SK-N-SH treated with all-trans-retinoic acid at 6 μM for 48 hours (cell line): ENCODE results near the gene TNFSF4.

Experiments used
- ATAC-seq: fragments of 200-7000 bp; cut with Tn5 transposase; 3 replicates; pipeline ENCODE4 v1.9.1; 2020; ENCODE audit warnings: mild to moderate bottlenecking, moderate library complexity
- ARNTL ChIP-seq: fragments of 450-650 bp; formaldehyde crosslinking; IDR thresholded peaks from 2 replicates; pipeline ENCODE4 v1.5.0; 2020; ENCODE audit warnings: low read depth, mild to moderate bottlenecking, moderate library complexity, borderline replicate concordance
- BACH2 ChIP-seq: fragments of 250-450 bp; sonication (Bioruptor Pico); IDR thresholded peaks from 2 replicates; pipeline ENCODE4 v1.9.0; 2021; ENCODE audit warnings: mild to moderate bottlenecking, borderline replicate concordance
- CREB5 ChIP-seq: fragments of 250-450 bp; sonication (Bioruptor Pico); IDR thresholded peaks from 2 replicates; pipeline ENCODE4 v1.5.1; 2020; ENCODE audit warnings: low read depth, mild to moderate bottlenecking, moderate library complexity
- CSDC2 ChIP-seq: fragments of 250-450 bp; sonication (Bioruptor Pico); IDR thresholded peaks from 2 replicates; pipeline ENCODE4 v1.5.0; 2020; ENCODE audit warnings: mild to moderate bottlenecking, moderate library complexity
- CSRNP3 ChIP-seq: fragments of 250-450 bp; sonication (Bioruptor Pico); IDR thresholded peaks from 2 replicates; pipeline ENCODE4 v1.5.1; 2021; ENCODE audit warnings: mild to moderate bottlenecking, moderate library complexity
- GLIS3 ChIP-seq: fragments of 250-450 bp; sonication (Bioruptor Pico); IDR thresholded peaks from 2 replicates; pipeline ENCODE4 v1.5.0; 2020; ENCODE audit warnings: mild to moderate bottlenecking, moderate library complexity
- ISL1 ChIP-seq: fragments of 250-450 bp; sonication (Bioruptor Pico); IDR thresholded peaks from 2 replicates; pipeline ENCODE4 v2.1.2; 2022; ENCODE audit warnings: mild to moderate bottlenecking, moderate library complexity
- OSR1 ChIP-seq: fragments of 250-450 bp; sonication (Bioruptor Pico); IDR thresholded peaks from 2 replicates; pipeline ENCODE4 v1.8.0; 2022; ENCODE audit warnings: moderate library complexity, mild to moderate bottlenecking, inconsistent platforms
- PATZ1 ChIP-seq: fragments of 250-450 bp; sonication (Bioruptor Pico); IDR thresholded peaks from 2 replicates; pipeline ENCODE4 v1.8.0; 2020; ENCODE audit warnings: mild to moderate bottlenecking, moderate library complexity, borderline replicate concordance
- POU6F1 ChIP-seq: fragments of 250-450 bp; sonication (Bioruptor Pico); IDR thresholded peaks from 2 replicates; pipeline ENCODE4 v1.8.0; 2021; ENCODE audit warnings: low read depth, mild to moderate bottlenecking, moderate library complexity, borderline replicate concordance
- PPARA ChIP-seq: fragments of 250-450 bp; sonication (Bioruptor Pico); IDR thresholded peaks from 2 replicates; pipeline ENCODE4 v1.5.0; 2020; ENCODE audit warnings: mild to moderate bottlenecking, borderline replicate concordance
- RARB ChIP-seq: fragments of 250-450 bp; sonication (Bioruptor Pico); IDR thresholded peaks from 2 replicates; pipeline ENCODE4 v1.8.0; 2021; ENCODE audit warnings: mild to moderate bottlenecking, moderate library complexity
- SNAI2 ChIP-seq: fragments of 250-450 bp; sonication (Bioruptor Pico); IDR thresholded peaks from 2 replicates; pipeline ENCODE4 v1.5.0; 2020; ENCODE audit warnings: mild to moderate bottlenecking, moderate library complexity
- TCF4 ChIP-seq: fragments of 250-450 bp; sonication (Bioruptor Pico); IDR thresholded peaks from 2 replicates; pipeline ENCODE4 v1.8.0; 2021; ENCODE audit warnings: mild to moderate bottlenecking, moderate library complexity, borderline replicate concordance
- TOX ChIP-seq: fragments of 250-450 bp; sonication (Bioruptor Pico); IDR thresholded peaks from 2 replicates; pipeline ENCODE4 v1.8.0; 2021; ENCODE audit warnings: mild to moderate bottlenecking, moderate library complexity, borderline replicate concordance
- TSHZ2 ChIP-seq: fragments of 250-450 bp; sonication (Bioruptor Pico); IDR thresholded peaks from 2 replicates; pipeline ENCODE4 v1.5.0; 2020; ENCODE audit warnings: mild to moderate bottlenecking, moderate library complexity
- ZC3H10 ChIP-seq: fragments of 250-450 bp; sonication (Bioruptor Pico); IDR thresholded peaks from 2 replicates; pipeline ENCODE4 v1.5.1; 2021; ENCODE audit warnings: mild to moderate bottlenecking, moderate library complexity
- ZFP3 ChIP-seq: fragments of 250-450 bp; sonication (Bioruptor Pico); IDR thresholded peaks from 2 replicates; pipeline ENCODE4 v1.5.0; 2020; ENCODE audit warnings: mild to moderate bottlenecking, moderate library complexity
- ZFP30 ChIP-seq: fragments of 450-650 bp; formaldehyde crosslinking; IDR thresholded peaks from 2 replicates; pipeline ENCODE4 v1.5.0; 2022; ENCODE audit warnings: mild to moderate bottlenecking, moderate library complexity
- ZNF565 ChIP-seq: fragments of 450-650 bp; formaldehyde crosslinking; conservative IDR thresholded peaks from 2 replicates; pipeline ENCODE4 v1.5.0; 2020; ENCODE audit warnings: low read depth, mild to moderate bottlenecking, moderate library complexity
- ZNF70 ChIP-seq: fragments of 450-650 bp; formaldehyde crosslinking; IDR thresholded peaks from 2 replicates; pipeline ENCODE4 v1.5.0; 2020; ENCODE audit warnings: mild to moderate bottlenecking, moderate library complexity
- ZNF8 ChIP-seq: fragments of 450-650 bp; formaldehyde crosslinking; IDR thresholded peaks from 2 replicates; pipeline ENCODE4 v1.5.0; 2020; ENCODE audit warnings: mild to moderate bottlenecking, moderate library complexity

The TNFSF4 gene

GRCh38 chr1:173137107-173137706 lies 69.9 kb downstream of the TNFSF4 start:
- TF ChIP-seq CSRNP3 (CRISPR knock-in tag): no peak
- TF ChIP-seq CSDC2 (CRISPR knock-in tag): no peak
- TF ChIP-seq PPARA: no peak
- TF ChIP-seq OSR1 (CRISPR knock-in tag): no peak
- no peak for TF ChIP-seq TOX (CRISPR knock-in tag)
- TF ChIP-seq ZFP30: no peak
- no peak for TF ChIP-seq ISL1 (CRISPR knock-in tag)
- TF ChIP-seq BACH2: no peak
- TF ChIP-seq RARB (CRISPR knock-in tag): no peak
- no peak for TF ChIP-seq CREB5 (CRISPR knock-in tag)
- TF ChIP-seq GLIS3 (CRISPR knock-in tag): no peak
- no peak for TF ChIP-seq ZFP3
- no peak for TF ChIP-seq TSHZ2 (CRISPR knock-in tag)
- TF ChIP-seq TCF4 (CRISPR knock-in tag): no peak
- ATAC-seq: peak; percentile 45; the same call in 1 of the 3 replicates

- ATAC-seq: peak; percentile 39
- TF ChIP-seq ZNF8 (CRISPR knock-in tag) (no peak), ISL1 (CRISPR knock-in tag) (no peak), PATZ1 (no peak), ZNF70 (CRISPR knock-in tag) (no peak), TSHZ2 (CRISPR knock-in tag) (no peak), OSR1 (CRISPR knock-in tag) (no peak), TCF4 (CRISPR knock-in tag) (no peak), GLIS3 (CRISPR knock-in tag) (no peak), SNAI2 (no peak), ARNTL (CRISPR knock-in tag) (no peak), CREB5 (CRISPR knock-in tag) (no peak), PPARA (no peak), BACH2 (no peak), CSDC2 (CRISPR knock-in tag) (no peak), ZNF565 (CRISPR knock-in tag) (no peak), ZC3H10 (CRISPR knock-in tag) (no peak), RARB (CRISPR knock-in tag) (no peak), POU6F1 (CRISPR knock-in tag) (no peak)
Measured at GRCh38 chr1:173134800-173135199, 72.3 kb downstream of the TNFSF4 start.
